Retinal pigment epithelial cell (primary cell): ENCODE measurements around the gene GALNT15.

Source experiments
- DNase-seq: peaks from one replicate; pipeline ENCODE4 v3.0.0-alpha.2; 2010; ENCODE audit warnings: low read depth
- H3K4me3 ChIP-seq: 2 replicates; pipeline ENCODE4 v1.5.1; 2011; ENCODE audit warnings: mild to moderate bottlenecking, low read length, control low read depth, moderate library complexity
- CTCF ChIP-seq: conservative IDR thresholded peaks from 2 replicates; pipeline ENCODE4 v1.5.1; 2011; ENCODE audit warnings: low read depth, low read length, control low read depth, inconsistent platforms

The GALNT15 gene

GRCh38 chr3:16151109-16151508 lies 23.4 kb upstream of the GALNT15 start:
- peak; percentile 38 for DNase-seq
- no peak overlapping the region for H3K4me3 ChIP-seq
- no peak for TF ChIP-seq CTCF

DNA sequence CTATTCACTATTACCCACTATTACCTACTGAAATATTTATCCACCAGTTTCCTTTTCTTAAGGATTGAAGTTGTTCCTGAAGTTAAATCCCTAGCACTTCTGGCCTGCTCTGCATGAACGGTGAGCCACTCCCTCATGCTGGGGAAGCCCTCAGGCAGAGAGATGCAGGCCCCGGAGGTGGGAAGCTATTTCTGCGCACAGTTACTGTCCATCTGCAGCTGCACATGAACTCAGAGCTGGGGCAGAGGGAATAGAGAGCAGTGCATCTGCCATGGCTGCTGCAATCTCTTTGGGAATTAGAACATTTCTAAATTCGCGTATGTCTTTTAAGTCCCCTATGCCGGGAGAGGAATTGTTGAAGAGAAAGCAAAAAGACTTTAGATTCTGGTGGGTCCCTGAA lies 6.3 kb upstream of the GALNT15 start:
- H3K4me3 ChIP-seq, result no peak overlapping the region
- TF ChIP-seq CTCF, result no peak
- DNase-seq, result no peak

GRCh38 chr3:16171009-16171408 lies 3.5 kb upstream of the GALNT15 start:
- no peak overlapping the region for H3K4me3 ChIP-seq
- no peak for DNase-seq
- TF ChIP-seq CTCF, result no peak

DNA sequence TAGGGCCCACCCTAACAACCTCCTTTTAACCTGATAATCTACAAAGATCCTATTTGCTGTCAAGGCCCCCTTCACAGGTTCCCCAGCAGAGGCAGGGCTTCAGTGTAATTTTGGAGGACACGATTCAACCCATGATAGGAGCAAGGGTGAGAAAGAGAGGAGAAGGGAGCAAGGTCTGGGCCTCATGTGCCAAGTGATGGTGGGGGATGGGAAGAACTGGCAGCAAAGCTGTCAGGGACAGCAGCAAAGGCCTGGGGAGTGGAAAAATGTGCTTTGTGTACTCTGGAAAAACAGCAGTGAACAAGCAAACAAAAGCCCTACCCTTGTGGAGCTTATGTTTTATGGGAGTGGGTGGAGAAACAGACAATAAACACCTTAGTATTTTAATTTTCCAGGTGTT lies 2.7 kb upstream of the GALNT15 start:
- no peak overlapping the region for H3K4me3 ChIP-seq
- no peak for TF ChIP-seq CTCF
- no peak for DNase-seq

- no peak overlapping the region for H3K4me3 ChIP-seq
- no peak for DNase-seq
- TF ChIP-seq CTCF, result no peak
Measured at GRCh38 chr3:16173283-16174025, 1.0 kb upstream of the GALNT15 start.

- DNase-seq, result no peak
- H3K4me3 ChIP-seq, result no peak overlapping the region
- TF ChIP-seq CTCF, result no peak
Measured at GRCh38 chr3:16174026-16174355, 489 bp upstream of the GALNT15 start.
